ACC112 (cell line): Measurements from ENCODE around the gene NLRP9.
"Not testable (repeated sequence)": the region's sequence is repeated elsewhere in the genome, so short reads cannot be mapped to it uniquely, and the experiment has no call there.

Experiments used
- H2AFZ ChIP-seq: fragments of 200-600 bp; sonication (generic); one replicate; pipeline ENCODE4 v1.6.0; 2017; ENCODE audit warnings: antibody characterized with exemption, low read length; ENCODE audit not compliant: unreplicated experiment
- H3K27ac ChIP-seq: fragments of 200-600 bp; sonication (generic); 2 replicates; pipeline ENCODE4 v1.5.1; 2014; ENCODE audit warnings: low read depth, mild to moderate bottlenecking, antibody characterized with exemption, low read length, moderate library complexity
- H3K27me3 ChIP-seq: fragments of 200-600 bp; sonication (generic); 2 replicates; pipeline ENCODE4 v1.6.1; 2014; ENCODE audit warnings: mild to moderate bottlenecking, antibody characterized with exemption, low read length, moderate library complexity, mixed read lengths; ENCODE audit not compliant: insufficient read depth
- H3K36me3 ChIP-seq: fragments of 200-600 bp; sonication (generic); 2 replicates; pipeline ENCODE4 v1.6.1; 2016; ENCODE audit warnings: mild to moderate bottlenecking, antibody characterized with exemption, low read length, moderate library complexity, mixed read lengths; ENCODE audit not compliant: insufficient read depth
- H3K4me1 ChIP-seq: fragments of 200-600 bp; sonication (generic); one replicate; pipeline ENCODE4 v1.6.1; 2016; ENCODE audit warnings: low read length, mixed read lengths; ENCODE audit not compliant: insufficient read depth, unreplicated experiment, control insufficient read depth
- H3K4me3 ChIP-seq: fragments of 200-600 bp; sonication (generic); 2 replicates; pipeline ENCODE4 v1.5.1; 2014; ENCODE audit warnings: mild to moderate bottlenecking, low read depth, low read length
- H3K79me2 ChIP-seq: fragments of 200-600 bp; sonication (generic); one replicate; pipeline ENCODE4 v1.6.0; 2016; ENCODE audit warnings: low read length; ENCODE audit not compliant: control insufficient read depth, unreplicated experiment, insufficient read depth

NLRP9 gene

GRCh38 chr19:55730378-55730777 lies 7.8 kb downstream of the NLRP9 start:
- H3K27ac ChIP-seq = not testable (repeated sequence)

GRCh38 chr19:55723491-55723890 lies 14.7 kb downstream of the NLRP9 start:
- no peak overlapping the region for H3K4me3 ChIP-seq
- 0 out of 2 replicates have a peak, but pooled peaks cover 2% of the 10 kb centered on the region for H3K27me3 ChIP-seq
- no peaks in the 10 kb centered on the region for H3K4me1 ChIP-seq
- no peaks in the 10 kb centered on the region for H3K79me2 ChIP-seq
- H2AFZ ChIP-seq = no peak overlapping the region
- H3K27ac ChIP-seq = no peak overlapping the region
- H3K36me3 ChIP-seq = no peaks in the 10 kb centered on the region

More at GRCh38 chr19:55730378-55730777, 7.8 kb downstream of the NLRP9 start:
- not testable (repeated sequence) for H3K36me3 ChIP-seq, H2AFZ ChIP-seq, H3K27me3 ChIP-seq, H3K4me1 ChIP-seq, H3K79me2 ChIP-seq, H3K4me3 ChIP-seq

- Histone ChIP-seq H2AFZ (no peak overlapping the region), H3K27me3 (0 out of 2 replicates have a peak, but pooled peaks cover 2% of the 10 kb centered on the region), H3K36me3 (no peaks in the 10 kb centered on the region), H3K79me2 (no peaks in the 10 kb centered on the region), H3K4me3 (no peak overlapping the region), H3K4me1 (no peaks in the 10 kb centered on the region), H3K27ac (no peak overlapping the region)
These were observed 17.4 kb downstream of the NLRP9 start for GRCh38 chr19:55720801-55721200.

GRCh38 chr19:55720214-55720746 lies 17.9 kb downstream of the NLRP9 start:
- Histone ChIP-seq H3K36me3 (no peaks in the 10 kb centered on the region), H3K4me1 (no peaks in the 10 kb centered on the region), H3K27ac (no peak overlapping the region), H2AFZ (no peak overlapping the region), H3K27me3 (0 out of 2 replicates have a peak, but pooled peaks cover 2% of the 10 kb centered on the region), H3K79me2 (no peaks in the 10 kb centered on the region), H3K4me3 (no peak overlapping the region)

DNA sequence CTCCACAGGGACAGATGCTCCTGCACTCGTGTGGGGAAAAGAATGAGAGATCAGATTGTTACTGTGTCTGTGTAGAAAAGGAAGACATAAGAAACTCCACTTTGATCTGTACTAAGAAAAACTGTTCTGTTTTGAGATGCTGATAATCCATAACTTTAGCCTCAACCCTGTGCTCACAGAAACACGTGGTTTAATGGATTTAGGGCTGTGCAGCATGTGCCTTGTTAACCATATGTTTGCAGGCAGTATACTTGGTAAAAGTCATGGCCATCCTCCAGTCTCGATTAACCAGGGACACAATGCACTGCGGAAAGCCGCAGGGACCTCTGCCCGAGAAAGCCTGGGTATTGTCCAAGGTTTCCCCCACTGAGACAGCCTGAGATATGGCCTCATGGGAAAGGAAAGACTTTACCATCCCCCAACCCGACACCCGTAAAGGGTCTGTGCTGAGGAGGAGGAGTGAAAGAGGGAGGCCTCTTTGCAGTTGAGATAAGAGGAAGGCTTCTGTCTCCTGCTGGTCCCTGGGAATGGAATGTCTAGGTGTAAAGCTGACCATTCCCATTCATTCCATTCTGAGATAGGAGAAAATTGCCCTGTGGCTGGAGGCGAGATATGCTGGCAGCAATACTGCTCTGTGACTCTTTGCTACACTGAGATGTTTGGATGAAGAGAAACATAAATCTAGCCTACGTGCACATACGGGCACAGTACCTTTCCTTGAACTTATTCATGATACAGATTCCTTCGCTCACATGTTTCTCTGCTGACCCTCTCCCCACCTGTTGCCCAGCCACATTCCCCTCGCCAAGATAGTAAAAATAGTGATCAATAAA lies 20.1 kb downstream of the NLRP9 start:
- not testable (repeated sequence) for H3K27ac ChIP-seq, H3K4me1 ChIP-seq, H3K79me2 ChIP-seq, H2AFZ ChIP-seq, H3K36me3 ChIP-seq, H3K4me3 ChIP-seq, H3K27me3 ChIP-seq

- Histone ChIP-seq H3K4me3 (no peak overlapping the region), H3K36me3 (no peaks in the 10 kb centered on the region), H2AFZ (no peak overlapping the region), H3K79me2 (no peaks in the 10 kb centered on the region), H3K27me3 (0 out of 2 replicates have a peak, but pooled peaks cover 2% of the 10 kb centered on the region), H3K4me1 (no peaks in the 10 kb centered on the region), H3K27ac (no peak overlapping the region)
These were observed 21.0 kb downstream of the NLRP9 start for GRCh38 chr19:55717251-55717650.

DNA sequence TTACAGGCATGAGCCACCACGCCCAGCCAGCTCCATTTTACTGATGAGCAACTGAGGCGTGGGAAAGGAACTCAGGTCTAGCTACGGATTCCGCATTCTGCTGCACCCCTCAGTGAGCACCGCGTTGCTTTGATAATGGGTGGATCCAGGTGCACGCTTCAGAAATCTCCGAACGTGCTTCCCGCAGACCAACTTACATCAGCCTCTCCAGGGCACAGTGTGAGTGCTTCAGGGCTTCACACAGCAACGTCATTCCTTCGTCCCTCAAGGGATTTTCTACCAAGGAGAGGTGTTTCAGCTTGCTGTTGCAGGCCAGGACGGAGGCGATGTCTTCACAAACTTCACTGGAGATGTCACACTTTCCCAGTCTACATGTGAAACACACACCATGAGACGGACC lies 21.7 kb downstream of the NLRP9 start:
- H3K36me3 ChIP-seq = no peaks in the 10 kb centered on the region
- H3K4me3 ChIP-seq = no peak overlapping the region
- H2AFZ ChIP-seq = no peak overlapping the region
- H3K4me1 ChIP-seq = no peaks in the 10 kb centered on the region
- H3K79me2 ChIP-seq = no peaks in the 10 kb centered on the region
- no peak overlapping the region for H3K27ac ChIP-seq
- 0 out of 2 replicates have a peak, but pooled peaks cover 2% of the 10 kb centered on the region for H3K27me3 ChIP-seq

DNA sequence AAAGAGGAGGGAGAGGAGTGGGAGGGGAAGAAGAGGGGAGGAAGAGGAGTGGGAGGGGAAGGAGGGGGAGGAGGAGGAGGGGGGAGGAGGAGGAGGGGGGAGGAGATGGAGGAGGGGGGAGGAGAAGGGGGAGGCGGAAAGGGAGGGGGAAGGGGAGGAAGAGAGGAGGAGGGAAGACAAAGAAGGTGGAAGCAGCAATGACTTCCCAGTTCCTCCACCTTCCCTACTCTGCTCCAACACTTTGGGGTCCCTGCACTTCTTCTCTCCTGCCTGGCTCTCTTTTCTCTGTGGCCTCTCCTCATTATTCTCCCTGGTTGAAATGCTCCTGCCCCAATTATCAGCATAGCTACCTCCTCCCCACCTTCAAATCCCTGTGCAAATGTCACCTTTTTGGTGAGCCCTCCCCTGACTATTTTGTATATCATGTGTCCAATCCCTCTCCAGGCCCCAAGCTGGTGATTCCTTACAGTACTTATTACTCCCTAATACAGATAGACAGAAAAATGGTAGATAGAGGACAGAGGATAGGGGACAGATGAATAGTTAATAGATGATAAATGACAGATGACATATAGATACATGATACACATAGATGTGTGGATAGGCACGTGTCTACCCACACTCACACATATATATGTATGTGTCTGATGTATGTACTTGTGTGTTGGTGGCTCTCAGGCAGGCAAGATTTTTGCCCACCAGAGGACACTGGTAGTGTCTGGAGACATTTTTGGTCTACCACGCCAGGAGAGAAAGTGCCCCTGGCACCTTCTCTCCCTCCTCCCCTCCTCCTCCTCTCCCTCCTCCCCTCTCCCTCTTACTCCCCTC lies 25.2 kb downstream of the NLRP9 start:
- Histone ChIP-seq H3K36me3 (no peaks in the 10 kb centered on the region), H2AFZ (no peak overlapping the region), H3K27ac (no peak overlapping the region), H3K79me2 (no peaks in the 10 kb centered on the region), H3K27me3 (no peaks in the 10 kb centered on the region), H3K4me1 (no peaks in the 10 kb centered on the region), H3K4me3 (no peak overlapping the region)

DNA sequence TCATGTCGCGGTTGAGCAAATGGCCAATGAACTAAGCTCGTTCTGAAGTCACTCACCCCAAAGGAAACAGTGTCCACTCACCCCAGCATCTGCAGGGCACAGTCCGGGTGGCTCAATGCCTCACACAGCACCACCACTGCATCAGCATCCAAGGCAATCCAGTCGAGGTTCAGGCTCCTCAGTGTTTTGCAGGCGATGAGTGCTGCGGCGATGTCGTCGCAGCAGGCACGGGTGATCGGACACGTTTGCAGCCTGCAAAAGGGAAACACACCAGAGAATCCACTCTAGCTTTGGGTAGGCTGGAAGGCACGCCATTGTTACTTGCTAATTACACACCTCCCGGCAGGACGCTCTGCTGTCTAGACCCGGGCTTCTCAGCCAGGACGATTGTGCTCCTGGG lies 26.5 kb downstream of the NLRP9 start:
- H3K27ac ChIP-seq = no peak overlapping the region
- H2AFZ ChIP-seq = no peak overlapping the region
- H3K27me3 ChIP-seq = no peaks in the 10 kb centered on the region
- no peaks in the 10 kb centered on the region for H3K79me2 ChIP-seq
- no peaks in the 10 kb centered on the region for H3K36me3 ChIP-seq
- H3K4me3 ChIP-seq = no peak overlapping the region
- no peaks in the 10 kb centered on the region for H3K4me1 ChIP-seq

- Histone ChIP-seq H3K27me3 (no peaks in the 10 kb centered on the region), H3K79me2 (no peaks in the 10 kb centered on the region), H2AFZ (no peak overlapping the region), H3K4me3 (no peak overlapping the region), H3K27ac (no peak overlapping the region), H3K36me3 (peaks cover 4% of the 10 kb centered on the region; the same call in 1 of the 2 replicates), H3K4me1 (no peaks in the 10 kb centered on the region)
These were observed 32.2 kb downstream of the NLRP9 start for GRCh38 chr19:55705972-55706371.
